Heart right ventricle (tissue), 16 donors: Measurements from ENCODE around the gene MGST2. TPM values are rescaled to one million over a fixed set of nuclear protein-coding genes. Genes with fewer than 3 reads are reported as not detected.

Experiments used
- ATAC-seq, 8 donors: fragments of 200-7000 bp; cut with Tn5 transposase; one replicate each; pipeline ENCODE4 v1.9.1; 2020; ENCODE audit warnings: mild to moderate bottlenecking in 8 of 8, moderate library complexity in 8 of 8, moderate number of reproducible peaks in 1 of 8
- DNase-seq, 2 donors: peaks; one replicate each; pipeline ENCODE4 v3.0.0-alpha.2; 2020
- H3K27ac ChIP-seq, 10 donors: fragments of 200-600 bp; sonication (generic) in 2 of 10; one replicate each; pipeline versions ENCODE4 v1.5.0 to v1.8.0; 2020 to 2022; ENCODE audit warnings: mild to moderate bottlenecking in 3 of 10
- H3K27me3 ChIP-seq, 7 donors: fragments of 200-600 bp; one replicate each; pipeline ENCODE4 v1.8.0; 2021 to 2022; ENCODE audit warnings: mild to moderate bottlenecking in 2 of 7
- H3K36me3 ChIP-seq, 9 donors: fragments of 200-600 bp; sonication (generic) in 1 of 9; one replicate each; pipeline versions ENCODE4 v1.5.0 to v1.8.0; 2020 to 2022; ENCODE audit warnings: mild to moderate bottlenecking in 2 of 9
- H3K4me1 ChIP-seq, 9 donors: fragments of 200-600 bp; sonication (generic) in 1 of 9; one replicate each; pipeline versions ENCODE4 v1.5.0 to v1.8.0; 2020 to 2022; ENCODE audit warnings: mild to moderate bottlenecking in 4 of 9
- H3K4me3 ChIP-seq, 10 donors: fragments of 200-600 bp; sonication (generic) in 2 of 10; one replicate each; pipeline versions ENCODE4 v1.5.0 to v1.8.0; 2020 to 2022; ENCODE audit warnings: mild to moderate bottlenecking in 7 of 10, moderate library complexity in 2 of 10
- H3K9me3 ChIP-seq, 11 donors: fragments of 200-600 bp in 10 of 11; sonication (generic) in 2 of 11; one replicate each; pipeline versions ENCODE4 v1.5.0 to v1.8.0; 2013 to 2022; ENCODE audit warnings: mild to moderate bottlenecking in 2 of 11, control low read depth in 1 of 11, moderate library complexity in 1 of 11
- WGBS, 2 donors: extraction: QIAGEN DNeasy Blood & Tissue Kit; methylation state at CpG; one replicate each; pipeline ENCODE4 v1.1.7; 2013; ENCODE audit warnings: inconsistent platforms in 1 of 2; 5-methylcytosine and 5-hydroxymethylcytosine counted together
- intact Hi-C, 10 donors: fragments of 100-400 bp; cut with DNase I; formaldehyde crosslinking; loops; one replicate each; pipeline versions ENCODE4 v1.11.1 to v1.14.2; 2022
- polyA plus RNA-seq, 2 donors: library from polyadenylated mRNA; stranded (reverse); fragments of 200-250 nt; gene quantifications; one replicate each; pipeline ENCODE4 v1.2.3, GENCODE V29; 2013
- total RNA-seq, 10 donors: library from RNA; stranded (reverse); fragmentation: NEBNext Ultra II Directional in 3 of 10; extraction: Animal tissue kit (Norgen Biotek cat#: 25700) in 3 of 10; gene quantifications; one replicate each; pipeline versions ENCODE4 v1.2.1 to v1.2.4, GENCODE V29; 2021 to 2023
- TF ChIP-seq, protein P1 (sequence below), 9 donors: fragments of 200-600 bp; sonication (generic) in 2 of 9; IDR thresholded peaks; one replicate each; pipeline versions ENCODE4 v1.5.0 to v1.8.0; 2021 to 2022; ENCODE audit warnings: antibody characterized with exemption in 9 of 9, mild to moderate bottlenecking in 5 of 9, moderate library complexity in 1 of 9
- donor health status: Arrhythmogenic right ventricular cardiomyopathy.
- donor health status: ischemic (EF 13 %, LVEDD 7.1; RV severe dilation, severe dysfunction).
- donor health status: healthy with polysubstance abuse.
- donor health status: DM: no; HTN: yes; CAD: no.
- donor health status: DM: no; HTN: no; CAD: no.
- donor health status: ischemic (EF 25% LVEDD 6.9; RV normal size, moderate dysfunction).
- donor health status: ischemic (EF 25% LVEDD 5.7; RV mildly dilated, moderate dysfunction).
- donor health status: healthy.
- donor health status: DM: yes; HTN: yes; CAD: no.
- donor health status: Ischemic cardiomyopathy.
- donor health status: ischemic (EF 35%, LVEDD 5.7; RV mildly dilated, moderate dysfunction).
- donor health status: nonischemic (EF 11% LVEDD 7.7; RV severe dilation, severe dysfunction).
- donor health status: DM: yes; HTN: yes; CAD: no.
- donor health status: PGD.
- donor health status: ischemic (EF 29% LVEDD 5.4; RV normal size, mild dysfunction).
- donor health status: nonischemic (EF 23%, LVEDD 6.1; RV moderate dilation, normal function).

The MGST2 gene
- total and polyA plus RNA-seq, 12 donors: 97.6 to 203 (median 107) TPM

DNA sequence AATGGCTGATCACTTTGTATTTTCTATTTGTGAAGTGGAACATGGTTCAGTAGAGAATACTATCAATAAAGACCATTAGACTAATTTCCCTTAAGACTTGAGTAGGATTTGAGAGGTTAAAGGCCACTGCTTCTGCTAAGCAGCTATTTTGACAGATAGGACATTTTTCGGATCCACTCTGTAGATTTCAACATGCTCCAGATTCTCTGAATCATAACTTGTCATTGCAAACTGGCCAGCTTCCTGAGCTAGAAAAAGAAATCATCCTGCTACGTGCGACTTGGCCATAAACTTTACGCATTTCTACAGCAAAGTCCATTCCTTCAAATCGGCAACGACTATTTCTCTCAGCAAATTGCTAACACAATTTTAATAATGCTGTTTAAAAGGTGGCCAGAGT, 55.2 kb downstream of the MGST2 start:
- H3K27ac ChIP-seq: no peak overlapping the region
- peaks cover 0 to 54% (median 8%) of the 10 kb centered on the region in 9 donors for H3K36me3 ChIP-seq
- intact Hi-C loops: loop anchor here in 1 of 10 donors (10.0 kb wide), 1 partner anchor 604 kb away; no protein-coding TSS in a partner anchor
- H3K4me1 ChIP-seq: peaks cover 0 to 10% (median 4%) of the 10 kb centered on the region in 9 donors
- no peaks in the 10 kb centered on the region for H3K27me3 ChIP-seq
- TF ChIP-seq, protein P1, sequence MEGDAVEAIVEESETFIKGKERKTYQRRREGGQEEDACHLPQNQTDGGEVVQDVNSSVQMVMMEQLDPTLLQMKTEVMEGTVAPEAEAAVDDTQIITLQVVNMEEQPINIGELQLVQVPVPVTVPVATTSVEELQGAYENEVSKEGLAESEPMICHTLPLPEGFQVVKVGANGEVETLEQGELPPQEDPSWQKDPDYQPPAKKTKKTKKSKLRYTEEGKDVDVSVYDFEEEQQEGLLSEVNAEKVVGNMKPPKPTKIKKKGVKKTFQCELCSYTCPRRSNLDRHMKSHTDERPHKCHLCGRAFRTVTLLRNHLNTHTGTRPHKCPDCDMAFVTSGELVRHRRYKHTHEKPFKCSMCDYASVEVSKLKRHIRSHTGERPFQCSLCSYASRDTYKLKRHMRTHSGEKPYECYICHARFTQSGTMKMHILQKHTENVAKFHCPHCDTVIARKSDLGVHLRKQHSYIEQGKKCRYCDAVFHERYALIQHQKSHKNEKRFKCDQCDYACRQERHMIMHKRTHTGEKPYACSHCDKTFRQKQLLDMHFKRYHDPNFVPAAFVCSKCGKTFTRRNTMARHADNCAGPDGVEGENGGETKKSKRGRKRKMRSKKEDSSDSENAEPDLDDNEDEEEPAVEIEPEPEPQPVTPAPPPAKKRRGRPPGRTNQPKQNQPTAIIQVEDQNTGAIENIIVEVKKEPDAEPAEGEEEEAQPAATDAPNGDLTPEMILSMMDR (IDR thresholded peaks at IDR 0.05): no peak
- 63 to 71% methylated on average over 6 of the region's 6 CpGs for WGBS, 2 donors
- DNase-seq: no peak
- no peaks in the 10 kb centered on the region for H3K9me3 ChIP-seq
- no peak overlapping the region for H3K4me3 ChIP-seq
- ATAC-seq: no peak

DNA sequence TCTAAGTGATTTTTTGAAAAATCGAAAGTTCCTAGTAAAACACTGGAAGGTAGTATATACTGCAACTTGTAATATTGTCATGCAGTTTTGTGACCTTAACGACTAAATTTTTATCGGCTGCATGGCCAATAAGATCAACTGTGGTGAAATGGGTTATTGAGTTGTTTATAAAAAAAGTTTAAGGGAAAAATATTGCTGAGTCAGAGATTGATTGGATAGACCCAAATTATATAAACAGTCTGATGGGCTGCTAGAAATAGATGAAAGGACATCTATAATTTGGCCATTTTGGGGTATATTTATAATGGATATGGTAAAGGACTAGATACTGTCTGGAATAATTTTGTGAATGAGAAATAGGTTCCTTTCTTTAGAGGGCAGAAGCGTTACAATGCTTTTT, 56.2 kb downstream of the MGST2 start:
- Histone ChIP-seq H3K27ac (no peak overlapping the region), H3K4me1 (peaks cover 0 to 6% (median 0%) of the 10 kb centered on the region in 9 donors), H3K27me3 (no peaks in the 10 kb centered on the region), H3K4me3 (no peak overlapping the region), H3K36me3 (peaks cover 0 to 64% (median 8%) of the 10 kb centered on the region in 9 donors), H3K9me3 (no peaks in the 10 kb centered on the region)
- 74 to 85% methylated on average over 4 of the region's 4 CpGs for WGBS, 2 donors
- DNase-seq (no peak), ATAC-seq (no peak)
- TF ChIP-seq, protein P1 (IDR thresholded peaks at IDR 0.05): no peak
- intact Hi-C loops: loop anchor here in 1 of 10 donors (10.0 kb wide), 1 partner anchor 603 kb away; no protein-coding TSS in a partner anchor

DNA sequence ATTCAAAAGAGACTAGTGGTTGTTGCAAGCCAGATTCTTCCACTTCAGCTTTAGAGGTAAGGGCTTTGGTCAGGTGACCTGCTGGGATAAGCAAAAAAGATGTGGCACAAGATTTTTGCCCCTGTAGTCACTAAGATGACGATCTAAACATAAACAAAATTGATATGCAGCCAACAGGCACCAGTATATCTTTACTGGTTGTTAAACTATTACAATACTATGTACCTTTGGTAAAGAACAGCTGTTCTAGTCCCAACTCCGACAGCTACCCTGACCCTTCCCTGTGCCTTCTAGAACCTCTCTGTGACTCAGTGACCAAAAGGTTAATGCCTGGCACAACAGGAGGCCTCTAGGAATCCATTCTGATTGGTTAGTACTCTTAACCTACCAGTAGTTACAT, 59.6 kb downstream of the MGST2 start:
- Histone ChIP-seq H3K27ac (no peak overlapping the region), H3K4me1 (peaks cover 0 to 12% (median 5%) of the 10 kb centered on the region in 9 donors), H3K9me3 (no peaks in the 10 kb centered on the region), H3K27me3 (no peaks in the 10 kb centered on the region), H3K4me3 (no peak overlapping the region), H3K36me3 (peaks cover 0 to 55% (median 0%) of the 10 kb centered on the region in 9 donors)
- DNase-seq (no peak), ATAC-seq (no peak)
- WGBS, 2 donors: 94 to 98% methylated on average over 2 of the region's 2 CpGs
- intact Hi-C loops: loop anchor here in 1 of 10 donors (10.0 kb wide), 1 partner anchor 600 kb away; no protein-coding TSS in a partner anchor
- TF ChIP-seq, protein P1 (IDR thresholded peaks at IDR 0.05): no peak

DNA sequence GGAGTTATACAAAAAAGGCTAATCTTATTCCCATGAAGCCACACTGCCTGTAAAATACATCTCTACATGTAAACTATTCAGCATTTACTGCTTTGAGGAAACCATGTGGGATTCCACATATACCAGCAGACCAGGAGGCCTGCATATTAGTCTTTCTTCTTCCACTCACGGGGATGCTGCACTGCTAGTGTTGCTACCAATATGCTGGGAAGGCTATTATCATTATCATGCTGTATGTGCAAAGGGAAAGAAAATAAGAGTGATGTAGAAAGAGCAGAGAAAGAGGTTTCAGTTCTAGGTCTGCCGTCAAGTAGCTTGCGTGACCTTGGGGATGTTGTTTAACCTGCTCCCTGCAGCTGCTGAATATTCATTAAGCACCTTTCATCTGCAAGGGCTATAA, 61.0 kb downstream of the MGST2 start:
- peaks cover 0 to 60% (median 0%) of the 10 kb centered on the region in 9 donors for H3K36me3 ChIP-seq
- ATAC-seq (no peak), DNase-seq (no peak)
- no peak overlapping the region for H3K4me3 ChIP-seq
- intact Hi-C loops: loop anchor here in 1 of 10 donors (10.0 kb wide), 1 partner anchor 598 kb away; no protein-coding TSS in a partner anchor
- H3K9me3 ChIP-seq: no peaks in the 10 kb centered on the region
- 82 to 87% methylated on average over 3 of the region's 3 CpGs for WGBS, 2 donors
- H3K27ac ChIP-seq: no peak overlapping the region
- H3K4me1 ChIP-seq: peaks cover 0 to 8% (median 0%) of the 10 kb centered on the region in 9 donors
- TF ChIP-seq, protein P1 (IDR thresholded peaks at IDR 0.05): no peak
- H3K27me3 ChIP-seq: no peaks in the 10 kb centered on the region
